HG02571 (cell line): ENCODE measurements around the gene ARL16.
"Not testable (repeated sequence)": the region's sequence is repeated elsewhere in the genome, so short reads cannot be mapped to it uniquely, and the experiment has no call there.

Experiments used
- ATAC-seq: cut with Tn5 transposase; IDR thresholded peaks from one replicate; pipeline ENCODE4 v1.9.1; 2021; ENCODE audit warnings: mild to moderate bottlenecking, moderate library complexity; ENCODE audit not compliant: unreplicated experiment

ARL16 gene

GRCh38 chr17:81696218-81696941 lies 12.8 kb upstream of the ARL16 start:
- ATAC-seq, result no peak

- no peak for ATAC-seq
Observed at GRCh38 chr17:81695801-81696200, 12.2 kb upstream of the ARL16 start.

- no peak for ATAC-seq
Observed at GRCh38 chr17:81695211-81695610, 11.6 kb upstream of the ARL16 start.

- ATAC-seq, result no peak
Observed at GRCh38 chr17:81694810-81695209, 11.2 kb upstream of the ARL16 start.

- ATAC-seq, result no peak
Observed at GRCh38 chr17:81693509-81694210, 10.1 kb upstream of the ARL16 start.

- no peak for ATAC-seq
Observed at GRCh38 chr17:81691608-81692007, 8.0 kb upstream of the ARL16 start.

GRCh38 chr17:81691196-81691595 lies 7.6 kb upstream of the ARL16 start:
- no peak for ATAC-seq

GRCh38 chr17:81690549-81690948 lies 7.0 kb upstream of the ARL16 start:
- ATAC-seq, result no peak

GRCh38 chr17:81690066-81690465 lies 6.5 kb upstream of the ARL16 start:
- no peak for ATAC-seq

- no peak for ATAC-seq
Observed at GRCh38 chr17:81688616-81689015, 5.0 kb upstream of the ARL16 start.

- no peak for ATAC-seq
Observed at GRCh38 chr17:81687770-81688541, 4.4 kb upstream of the ARL16 start.

- no peak for ATAC-seq
Observed at GRCh38 chr17:81686614-81687013, 3.0 kb upstream of the ARL16 start.

- no peak for ATAC-seq
Observed at GRCh38 chr17:81685108-81685507, 1.5 kb upstream of the ARL16 start.

GRCh38 chr17:81684442-81684911 lies 880 bp upstream of the ARL16 start:
- ATAC-seq, result no peak

GRCh38 chr17:81683208-81683583 lies 401 bp downstream of the ARL16 start:
- ATAC-seq, result peak; percentile 19

- ATAC-seq, result no peak
Observed at GRCh38 chr17:81682565-81683207, 911 bp downstream of the ARL16 start.

GRCh38 chr17:81681672-81682071 lies 1.9 kb downstream of the ARL16 start:
- no peak for ATAC-seq

GRCh38 chr17:81680150-81680549 lies 3.4 kb downstream of the ARL16 start:
- no peak for ATAC-seq

- no peak for ATAC-seq
Observed at GRCh38 chr17:81676906-81677305, 6.7 kb downstream of the ARL16 start.

GRCh38 chr17:81675515-81676221 lies 7.9 kb downstream of the ARL16 start:
- not testable (repeated sequence) for ATAC-seq
